Neural cell (in vitro differentiated cells): ENCODE results near the gene CSF2.

Source experiments
- EZH2 ChIP-seq: fragments of 200-600, 300-800 bp; shearing (Covaris generic), sonication (generic); IDR thresholded peaks from 2 replicates; pipeline ENCODE4 v1.6.1; 2014; ENCODE audit warnings: antibody characterized with exemption, low read length, borderline replicate concordance, mild to moderate bottlenecking; ENCODE audit not compliant: insufficient read depth, poor library complexity, severe bottlenecking
- POLR2AphosphoS5 ChIP-seq: IDR thresholded peaks from 2 replicates; pipeline ENCODE4 v1.6.1; 2012

GRCh38 chr5:132066871-132067270, 6.7 kb upstream of the CSF2 start:
- TF ChIP-seq EZH2 = no peak
- TF ChIP-seq POLR2AphosphoS5 = no peak
